GM21515 (cell line): Measurements from ENCODE around the gene YJEFN3.

Experiments used
- ATAC-seq: cut with Tn5 transposase; IDR thresholded peaks from one replicate; pipeline ENCODE4 v1.9.1; 2021; ENCODE audit not compliant: unreplicated experiment

Gene YJEFN3

DNA sequence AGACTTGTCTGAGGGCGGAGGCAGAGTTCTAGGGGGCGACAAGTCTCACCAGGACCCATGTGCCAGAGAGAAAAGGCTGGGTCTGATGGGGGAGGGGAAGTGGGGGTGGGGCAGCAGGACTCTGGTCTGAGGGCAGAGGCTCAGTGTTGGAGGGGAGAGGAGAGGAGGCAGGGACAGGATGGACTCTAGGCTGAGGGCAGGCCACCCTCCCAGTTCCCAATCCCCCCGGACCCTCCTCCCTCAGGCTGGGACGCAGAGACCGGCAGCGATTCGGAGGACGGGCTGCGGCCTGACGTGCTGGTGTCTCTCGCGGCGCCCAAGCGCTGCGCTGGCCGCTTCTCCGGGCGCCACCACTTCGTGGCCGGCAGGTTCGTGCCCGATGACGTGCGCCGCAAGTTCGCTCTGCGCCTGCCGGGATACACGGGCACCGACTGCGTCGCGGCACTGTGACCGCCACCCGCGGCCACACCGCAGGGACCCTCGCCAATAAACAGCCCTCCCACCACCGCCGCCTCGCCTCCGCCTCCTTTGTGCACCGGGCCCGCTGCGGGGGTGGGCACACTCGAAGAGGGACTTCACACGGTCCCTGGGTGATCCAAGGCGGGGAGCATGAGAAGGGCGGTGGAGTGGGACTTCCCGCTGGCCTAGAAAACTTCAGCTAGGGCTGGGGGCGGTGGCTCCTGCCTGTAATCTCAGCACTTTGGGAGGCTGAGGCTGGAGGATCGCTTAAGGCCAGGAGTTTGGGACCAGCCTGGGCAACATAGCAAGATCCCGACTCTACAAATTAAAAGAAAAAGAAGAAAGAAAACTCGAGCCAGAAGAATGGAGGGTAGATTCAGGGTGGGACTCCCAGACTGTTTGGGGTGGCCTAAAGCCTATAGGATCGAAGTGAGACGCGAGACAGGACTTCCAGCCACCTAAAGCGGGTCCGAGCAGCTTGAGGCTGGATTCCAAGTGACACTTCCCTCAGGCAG lies 8.7 kb downstream of the YJEFN3 start:
- ATAC-seq = no peak

DNA sequence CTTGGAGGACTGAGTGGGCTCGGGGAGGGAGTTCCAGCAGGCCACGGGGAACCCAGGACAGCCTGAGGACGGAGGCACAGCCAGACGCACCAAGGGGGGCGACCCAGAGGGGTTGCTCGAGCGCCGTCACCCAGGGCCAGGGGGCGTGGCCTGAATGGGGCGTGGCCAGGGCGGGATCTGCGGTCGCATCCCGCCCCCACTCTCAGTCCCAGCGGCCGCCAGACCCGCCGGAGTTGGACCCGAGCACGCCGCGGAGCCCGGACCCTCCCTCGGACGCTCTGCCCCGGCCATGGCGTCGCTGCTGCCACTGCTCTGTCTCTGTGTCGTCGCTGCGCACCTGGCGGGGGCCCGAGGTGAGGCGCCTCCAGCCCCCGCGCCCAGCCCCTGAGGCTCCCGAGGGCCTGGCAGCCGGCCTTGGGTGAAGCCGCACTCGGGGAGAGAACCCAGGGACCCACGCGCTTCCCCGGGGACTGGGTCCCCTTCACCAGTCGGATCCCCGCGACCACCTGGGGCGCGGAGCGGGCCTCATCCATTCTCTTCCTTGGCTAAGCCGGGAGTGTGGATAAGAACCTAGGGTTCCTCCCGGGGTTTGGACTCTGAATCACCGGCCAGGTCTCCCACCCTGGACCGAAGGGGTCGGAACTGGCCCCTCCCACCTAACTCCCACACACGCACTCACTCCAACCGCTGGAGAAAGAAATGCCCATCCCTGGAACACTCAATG lies 9.5 kb downstream of the YJEFN3 start, which contains the start of gene CILP2:
Gene CILP2, plus strand, starts transcription at position 205 of the 724 bp plus-strand sequence. Its CDS starts 85 bp downstream, at position 290.
- ATAC-seq = no peak

DNA sequence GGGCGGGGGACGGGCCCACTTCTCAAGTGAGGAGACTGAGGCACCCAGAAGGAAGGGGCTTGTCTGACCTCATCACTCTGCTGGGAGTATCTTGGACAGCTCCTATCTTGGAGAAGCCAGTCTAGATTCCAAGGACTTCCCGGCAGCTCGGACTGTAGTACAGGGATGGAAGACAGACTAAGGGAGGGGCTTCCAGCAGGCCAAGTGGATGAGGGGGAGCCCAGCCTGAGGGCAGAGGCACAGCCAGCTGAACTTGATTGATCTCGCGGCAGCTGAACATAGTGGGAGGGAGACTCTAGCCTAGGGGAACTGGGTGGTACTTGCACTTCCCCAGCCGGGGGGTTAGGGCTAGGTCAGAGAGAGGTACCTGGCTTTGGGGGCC lies 10.1 kb downstream of the YJEFN3 start:
- ATAC-seq = no peak

DNA sequence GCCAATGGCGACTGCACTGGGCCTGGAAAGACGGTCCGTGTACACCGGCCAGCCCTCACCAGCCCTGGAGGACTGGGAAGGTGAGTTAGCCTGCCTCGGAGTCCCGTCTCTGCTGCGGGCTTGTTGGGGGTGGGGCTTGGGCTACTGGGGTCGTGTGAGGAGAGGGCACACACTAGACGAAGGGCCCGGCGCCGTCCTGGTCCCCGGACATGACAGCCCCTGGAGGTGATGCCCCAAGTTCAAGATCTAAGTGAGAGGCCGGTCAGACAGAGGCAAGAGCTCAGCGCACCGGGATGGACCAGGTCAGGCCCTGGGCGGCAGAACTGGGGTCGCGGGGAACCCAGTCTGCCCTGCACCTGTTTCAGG lies 11.0 kb downstream of the YJEFN3 start:
- no peak for ATAC-seq

DNA sequence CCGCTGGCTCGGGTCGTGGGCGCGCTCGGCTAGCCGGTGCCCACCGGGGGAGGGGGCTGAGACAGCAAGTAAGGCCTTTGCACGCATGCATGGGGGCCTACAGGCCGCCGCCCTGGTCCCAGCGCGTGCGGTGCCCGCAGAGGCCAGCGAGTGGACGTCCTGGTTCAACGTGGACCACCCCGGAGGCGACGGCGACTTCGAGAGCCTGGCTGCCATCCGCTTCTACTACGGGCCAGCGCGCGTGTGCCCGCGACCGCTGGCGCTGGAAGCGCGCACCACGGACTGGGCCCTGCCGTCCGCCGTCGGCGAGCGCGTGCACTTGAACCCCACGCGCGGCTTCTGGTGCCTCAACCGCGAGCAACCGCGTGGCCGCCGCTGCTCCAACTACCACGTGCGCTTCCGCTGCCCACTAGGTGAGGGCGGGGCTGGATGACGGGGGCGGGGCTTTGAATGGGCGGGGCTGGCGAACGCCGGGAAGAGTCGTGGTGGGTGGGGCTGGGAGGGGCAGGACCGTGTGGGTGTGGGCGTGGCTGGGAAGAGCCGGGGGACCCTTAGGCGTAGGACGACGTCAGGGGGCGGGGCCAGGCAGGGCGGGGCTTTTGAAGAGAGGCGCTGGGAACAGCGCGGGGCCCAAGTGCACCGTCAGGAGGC lies 11.5 kb downstream of the YJEFN3 start:
- ATAC-seq = no peak

DNA sequence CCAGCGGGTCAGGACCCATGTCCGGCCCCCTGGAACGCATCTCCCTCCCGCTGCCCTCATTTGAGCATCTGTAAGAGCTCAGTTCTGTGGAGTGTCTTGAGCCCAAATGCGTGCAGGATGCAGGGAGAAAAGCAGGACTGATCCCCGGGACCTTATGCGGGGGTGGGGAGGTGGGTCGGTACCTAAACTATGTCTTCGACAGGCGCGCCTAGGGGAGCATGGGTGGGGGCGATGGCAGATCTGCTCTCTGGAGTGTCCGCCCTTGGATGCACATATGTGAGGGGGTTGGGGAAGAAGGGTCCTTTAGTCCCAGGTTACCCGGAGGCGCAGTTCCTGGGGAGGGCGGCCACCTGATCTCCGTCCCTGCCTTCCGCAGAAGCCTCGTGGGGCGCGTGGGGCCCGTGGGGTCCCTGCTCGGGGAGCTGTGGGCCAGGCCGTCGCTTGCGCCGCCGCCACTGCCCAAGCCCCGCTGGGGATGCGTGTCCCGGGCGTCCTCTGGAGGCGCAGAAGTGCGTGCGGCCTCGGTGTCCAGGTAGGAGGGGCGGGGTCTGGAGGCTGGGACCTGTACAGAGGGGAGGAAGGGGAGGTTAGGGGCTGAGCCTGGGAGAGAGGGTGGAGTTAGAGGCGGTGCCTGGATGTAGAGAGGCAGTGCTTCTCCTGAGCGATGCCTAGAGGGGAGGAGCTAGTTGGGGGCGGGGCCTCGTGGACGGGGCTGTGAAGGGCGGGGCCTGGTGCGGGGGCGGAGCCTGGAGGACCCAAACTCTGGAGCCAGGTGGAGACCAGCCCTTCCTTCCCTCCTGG lies 12.2 kb downstream of the YJEFN3 start:
- no peak for ATAC-seq

DNA sequence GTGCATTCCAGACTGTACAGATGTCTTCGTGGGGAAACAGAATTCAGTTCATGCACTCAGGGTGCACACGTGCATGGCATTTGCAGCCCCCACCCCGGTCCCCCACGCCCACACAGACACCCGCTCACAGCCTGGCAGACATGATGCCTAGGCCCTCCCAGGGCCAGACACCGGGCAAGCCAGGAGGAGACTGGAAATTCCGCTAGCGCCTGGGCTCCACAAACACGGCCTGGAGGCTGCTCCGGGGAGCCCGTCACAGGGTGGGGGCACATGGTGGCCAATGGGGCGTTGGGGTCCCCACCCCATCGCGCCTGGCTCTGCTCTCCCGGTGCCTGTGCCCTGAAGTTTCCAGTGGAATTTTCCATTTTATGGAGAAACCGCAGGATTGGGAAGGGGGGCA lies 12.9 kb downstream of the YJEFN3 start:
- ATAC-seq = no peak

DNA sequence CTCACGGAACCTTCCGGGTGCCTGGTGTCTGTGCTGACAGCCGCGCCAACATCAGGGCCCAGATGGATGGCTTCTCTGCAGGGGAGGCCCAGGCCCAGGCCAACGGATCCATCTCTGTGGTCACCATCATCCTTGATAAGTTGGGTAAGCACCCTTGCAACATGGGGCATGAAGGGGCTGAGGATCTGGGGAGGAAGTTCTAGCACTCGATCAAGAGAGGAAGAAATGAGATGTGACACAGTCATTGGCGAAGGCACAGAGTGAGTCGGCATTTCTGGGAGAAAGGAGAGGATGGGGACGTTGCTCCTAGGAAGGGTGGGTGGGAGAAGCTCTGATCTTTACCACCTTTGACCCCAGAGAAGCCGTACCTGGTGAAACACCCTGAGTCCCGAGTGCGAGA lies 13.8 kb downstream of the YJEFN3 start:
- ATAC-seq = no peak

DNA sequence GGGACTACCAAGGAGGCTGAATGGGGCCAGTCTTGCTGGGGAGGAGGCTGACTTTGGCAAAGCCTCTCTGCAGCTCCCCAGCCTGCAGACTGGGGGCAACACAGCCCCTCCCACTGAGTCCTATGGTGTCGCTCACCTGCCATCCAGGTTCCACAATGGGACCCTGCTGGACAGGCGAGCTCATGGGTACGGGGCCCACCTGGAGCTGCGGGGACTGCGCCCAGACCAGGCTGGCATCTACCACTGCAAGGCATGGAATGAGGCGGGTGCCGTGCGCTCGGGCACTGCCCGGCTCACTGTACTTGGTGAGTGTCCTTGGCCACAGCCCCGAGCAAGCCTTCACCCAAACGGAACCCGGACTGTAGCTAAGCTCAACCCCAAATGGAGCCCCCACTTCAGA lies 14.4 kb downstream of the YJEFN3 start:
- no peak for ATAC-seq

DNA sequence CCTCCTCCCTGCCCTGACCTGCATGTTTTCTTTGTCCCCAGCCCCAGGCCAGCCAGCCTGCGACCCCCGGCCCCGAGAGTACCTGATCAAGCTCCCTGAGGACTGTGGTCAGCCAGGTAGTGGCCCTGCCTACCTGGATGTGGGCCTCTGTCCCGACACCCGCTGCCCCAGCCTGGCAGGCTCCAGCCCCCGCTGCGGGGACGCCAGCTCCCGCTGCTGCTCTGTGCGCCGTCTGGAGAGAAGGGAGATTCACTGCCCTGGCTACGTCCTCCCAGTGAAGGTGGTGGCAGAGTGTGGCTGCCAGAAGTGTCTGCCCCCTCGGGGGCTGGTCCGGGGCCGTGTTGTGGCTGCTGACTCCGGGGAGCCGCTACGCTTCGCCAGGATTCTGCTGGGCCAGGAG lies 14.9 kb downstream of the YJEFN3 start:
- no peak for ATAC-seq

DNA sequence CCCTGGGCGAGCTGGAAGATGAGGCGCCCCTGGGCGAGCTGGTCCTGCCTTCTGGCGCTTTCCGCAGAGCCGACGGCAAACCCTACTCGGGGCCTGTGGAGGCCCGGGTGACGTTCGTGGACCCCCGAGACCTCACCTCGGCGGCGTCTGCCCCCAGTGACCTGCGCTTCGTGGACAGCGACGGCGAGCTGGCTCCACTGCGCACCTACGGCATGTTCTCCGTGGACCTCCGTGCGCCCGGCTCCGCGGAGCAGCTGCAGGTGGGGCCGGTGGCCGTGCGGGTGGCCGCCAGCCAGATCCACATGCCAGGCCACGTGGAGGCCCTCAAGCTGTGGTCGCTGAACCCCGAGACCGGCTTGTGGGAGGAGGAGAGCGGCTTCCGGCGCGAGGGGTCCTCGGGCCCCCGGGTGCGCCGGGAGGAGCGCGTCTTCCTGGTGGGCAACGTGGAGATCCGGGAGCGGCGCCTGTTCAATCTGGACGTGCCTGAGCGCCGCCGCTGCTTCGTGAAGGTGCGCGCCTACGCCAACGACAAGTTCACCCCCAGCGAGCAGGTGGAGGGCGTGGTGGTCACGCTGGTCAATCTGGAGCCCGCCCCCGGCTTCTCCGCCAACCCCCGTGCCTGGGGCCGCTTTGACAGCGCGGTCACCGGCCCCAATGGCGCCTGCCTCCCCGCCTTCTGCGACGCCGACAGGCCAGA lies 15.7 kb downstream of the YJEFN3 start:
- no peak for ATAC-seq

DNA sequence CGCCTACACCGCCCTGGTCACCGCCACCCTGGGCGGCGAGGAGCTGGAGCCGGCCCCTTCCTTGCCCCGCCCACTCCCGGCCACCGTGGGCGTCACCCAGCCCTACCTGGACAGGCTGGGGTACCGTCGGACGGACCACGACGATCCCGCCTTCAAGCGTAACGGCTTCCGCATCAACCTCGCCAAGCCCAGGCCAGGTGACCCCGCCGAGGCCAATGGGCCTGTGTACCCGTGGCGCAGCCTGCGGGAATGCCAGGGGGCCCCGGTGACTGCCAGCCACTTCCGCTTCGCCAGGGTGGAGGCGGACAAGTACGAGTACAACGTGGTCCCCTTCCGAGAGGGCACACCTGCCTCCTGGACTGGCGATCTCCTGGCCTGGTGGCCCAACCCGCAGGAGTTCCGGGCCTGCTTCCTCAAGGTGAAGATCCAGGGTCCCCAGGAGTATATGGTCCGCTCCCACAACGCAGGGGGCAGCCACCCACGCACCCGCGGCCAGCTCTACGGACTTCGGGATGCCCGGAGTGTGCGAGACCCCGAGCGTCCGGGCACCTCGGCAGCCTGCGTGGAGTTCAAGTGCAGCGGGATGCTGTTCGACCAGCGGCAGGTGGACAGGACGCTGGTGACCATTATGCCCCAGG lies 16.4 kb downstream of the YJEFN3 start:
- no peak for ATAC-seq

DNA sequence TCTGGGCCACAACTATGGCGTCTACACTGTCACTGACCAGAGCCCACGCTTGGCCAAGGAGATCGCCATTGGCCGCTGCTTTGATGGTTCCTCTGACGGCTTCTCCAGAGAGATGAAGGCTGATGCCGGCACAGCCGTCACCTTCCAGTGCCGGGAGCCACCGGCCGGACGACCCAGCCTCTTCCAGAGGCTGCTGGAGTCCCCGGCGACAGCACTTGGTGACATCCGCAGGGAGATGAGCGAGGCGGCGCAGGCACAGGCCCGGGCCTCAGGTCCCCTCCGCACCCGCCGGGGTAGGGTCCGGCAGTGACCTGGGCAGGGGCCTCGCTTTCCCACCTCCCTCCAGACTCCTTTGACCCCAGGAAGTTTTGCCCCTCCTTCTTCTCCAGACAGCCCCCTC lies 17.0 kb downstream of the YJEFN3 start:
- ATAC-seq = no peak

DNA sequence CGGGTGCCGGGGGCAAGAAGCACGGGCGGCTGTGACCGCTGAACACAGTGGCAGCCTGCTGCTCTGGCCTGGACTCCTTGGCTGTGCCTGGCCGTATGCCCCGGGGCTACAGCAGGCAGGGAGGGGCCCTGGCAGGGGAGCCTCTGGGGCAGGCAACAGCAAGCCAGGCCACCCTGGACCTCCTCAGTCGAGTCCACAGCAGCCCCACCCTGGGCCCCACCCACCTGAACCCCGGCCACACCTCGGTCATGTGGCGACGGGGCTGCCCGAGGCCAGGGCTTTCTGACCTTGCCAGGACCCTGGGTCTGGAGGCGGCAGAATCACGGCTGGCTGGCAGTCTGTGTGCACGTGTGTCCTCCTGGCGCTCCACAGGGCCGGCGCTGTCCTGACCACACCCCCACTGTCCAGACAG lies 18.0 kb downstream of the YJEFN3 start:
- no peak for ATAC-seq

DNA sequence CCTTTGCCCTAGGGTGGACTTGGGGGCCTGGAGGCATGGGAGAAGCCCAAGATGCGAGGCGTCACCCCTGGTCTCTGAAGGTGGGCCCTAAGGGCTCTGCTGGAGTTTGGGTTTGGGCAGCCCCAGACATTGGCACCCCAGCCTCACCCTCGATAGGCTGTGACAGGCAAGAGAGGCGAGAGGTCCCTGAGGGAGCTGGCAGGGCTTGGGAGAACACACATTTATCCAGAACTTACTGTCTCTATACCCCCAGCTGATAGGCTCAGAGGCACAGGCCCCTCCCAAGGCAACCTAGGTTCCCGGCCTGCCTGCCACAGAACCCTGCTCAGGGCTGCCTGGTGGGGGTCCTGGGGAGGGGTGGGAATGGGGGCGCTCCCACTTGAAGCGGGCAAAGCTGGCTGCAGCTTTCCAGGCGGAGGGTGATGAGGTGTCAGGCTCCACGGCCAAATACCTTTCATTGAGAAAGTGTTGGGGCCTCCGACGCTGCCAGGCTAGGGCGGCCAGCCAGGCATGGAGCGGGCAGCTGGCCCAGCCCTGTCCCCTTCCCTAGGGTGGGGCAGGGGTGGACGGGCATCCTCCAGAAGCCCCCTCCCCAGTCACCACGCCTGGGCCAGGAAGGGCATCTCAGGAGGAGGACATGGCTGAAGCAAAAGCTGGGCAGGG lies 19.1 kb downstream of the YJEFN3 start:
- ATAC-seq = no peak

DNA sequence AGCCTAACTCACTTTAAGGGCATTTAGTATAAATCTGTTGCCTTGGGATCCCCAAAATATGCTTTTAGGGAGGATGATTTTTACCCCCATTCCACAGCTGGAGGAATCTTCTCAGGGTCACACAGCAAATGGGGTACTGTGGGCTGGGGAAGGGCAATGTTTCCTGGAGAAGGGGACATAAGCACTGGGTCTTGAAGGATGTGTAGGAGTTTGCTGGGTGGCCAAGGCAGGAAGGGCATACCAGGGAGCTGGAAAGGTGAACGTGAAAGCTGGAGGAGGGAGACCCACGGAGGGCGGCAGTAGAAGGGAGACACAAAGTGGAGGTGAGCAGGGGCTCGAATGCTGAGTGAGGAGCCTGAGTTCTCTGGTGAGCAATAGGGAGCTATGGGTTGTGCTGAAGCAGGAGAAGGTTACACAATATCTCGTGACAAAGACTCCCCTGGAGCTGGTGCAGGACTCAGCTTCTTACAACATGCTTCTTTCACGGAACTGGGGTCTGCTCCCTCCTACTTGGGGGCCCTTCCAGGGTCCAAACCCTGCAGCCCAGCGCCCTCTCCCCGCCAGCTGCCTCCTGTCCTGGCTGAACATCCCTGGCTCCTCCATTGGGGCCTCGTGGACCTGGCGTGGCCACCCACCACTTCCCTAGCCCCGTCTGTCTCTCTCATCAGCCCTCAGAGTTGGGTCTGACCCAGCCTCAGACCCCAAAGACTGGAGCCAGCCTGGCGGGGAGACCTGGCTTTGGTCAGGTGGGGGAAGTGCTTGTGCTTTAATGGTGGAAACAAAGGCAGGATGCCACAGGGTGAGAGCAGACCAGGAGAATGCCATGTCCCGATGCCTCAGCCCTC lies 20.4 kb downstream of the YJEFN3 start:
- no peak for ATAC-seq

DNA sequence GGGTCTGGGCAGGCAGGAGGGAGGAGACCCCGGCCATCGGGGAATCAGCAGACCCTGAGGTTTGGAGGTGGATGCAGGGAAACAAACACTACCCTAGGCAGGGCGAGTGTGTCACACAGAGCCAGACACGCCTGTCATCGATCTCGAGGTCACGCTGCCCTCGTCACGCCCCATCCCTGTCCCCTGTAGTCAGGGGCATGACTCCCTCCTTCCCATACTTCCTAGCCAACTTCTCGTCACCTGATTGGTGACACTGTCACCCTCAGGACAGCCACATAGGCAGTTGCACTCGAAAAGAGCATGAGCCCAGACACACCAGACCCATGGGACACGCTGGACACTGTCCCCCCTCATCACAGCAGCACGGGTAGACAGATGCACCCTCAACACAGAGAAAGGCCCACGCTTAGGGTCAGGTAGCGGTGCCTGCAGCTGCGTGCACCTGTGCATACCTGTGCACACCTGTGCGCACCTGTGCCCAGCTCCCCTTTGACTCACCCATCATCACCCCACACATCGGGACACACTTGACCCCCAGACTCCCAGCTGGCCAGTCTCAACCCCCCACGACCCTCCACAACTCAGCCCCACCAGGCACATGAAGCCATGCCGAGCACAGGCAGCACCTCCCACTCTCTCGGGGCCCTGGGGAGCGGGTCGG lies 21.2 kb downstream of the YJEFN3 start:
- ATAC-seq = no peak

DNA sequence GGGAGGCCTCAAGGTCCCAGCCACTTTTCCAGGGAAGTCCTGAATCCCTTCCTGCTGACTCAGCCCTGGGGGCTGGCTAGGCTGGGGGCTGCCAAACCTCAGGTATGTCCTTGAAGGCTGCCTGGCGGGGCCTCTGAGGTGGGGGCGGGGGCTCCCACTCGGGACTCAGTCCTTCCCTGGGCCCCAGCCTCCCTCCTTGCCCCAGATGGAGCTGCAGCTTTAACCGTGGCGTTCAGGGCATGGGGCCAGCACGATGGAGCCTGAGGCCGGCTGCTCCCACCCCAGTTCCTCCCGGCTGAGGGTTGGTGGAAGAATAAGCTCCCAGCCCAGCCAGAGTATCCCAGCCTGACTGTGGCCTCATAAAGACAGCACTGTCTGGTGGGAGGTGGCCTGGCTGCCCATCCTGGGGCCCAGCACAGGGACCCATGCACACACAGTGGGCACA lies 21.8 kb downstream of the YJEFN3 start:
- no peak for ATAC-seq
